MM.1S (cell line): ENCODE results near the gene P4HTM.

Experiments
- DNase-seq: peaks from one replicate; pipeline ENCODE4 v3.0.0-alpha.2; 2015
- H2AFZ ChIP-seq: fragments of 300-600 bp; sonication (generic); 2 replicates; pipeline ENCODE4 v1.6.0; 2016; ENCODE audit warnings: antibody characterized with exemption, low read length
- H3F3A ChIP-seq: fragments of 300-600 bp; sonication (generic); 2 replicates; pipeline ENCODE4 v1.6.1; 2016; ENCODE audit warnings: mild to moderate bottlenecking, antibody characterized with exemption, low read length, moderate library complexity, mixed read lengths; ENCODE audit not compliant: insufficient read depth
- H3K27ac ChIP-seq: fragments of 300-600 bp; sonication (generic); 2 replicates; pipeline ENCODE4 v1.5.1; 2016; ENCODE audit warnings: mild to moderate bottlenecking, low read length
- H3K27me3 ChIP-seq: fragments of 300-600 bp; sonication (generic); replicated peaks from 2 replicates; pipeline ENCODE4 v1.6.0; 2016; ENCODE audit warnings: low read length; ENCODE audit not compliant: insufficient read depth
- H3K36me3 ChIP-seq: fragments of 300-600 bp; sonication (generic); replicated peaks from 2 replicates; pipeline ENCODE4 v1.6.1; 2016; ENCODE audit warnings: mild to moderate bottlenecking, low read length, mixed read lengths; ENCODE audit not compliant: insufficient read depth
- H3K4me1 ChIP-seq: fragments of 300-600 bp; sonication (generic); 2 replicates; pipeline ENCODE4 v1.6.1; 2016; ENCODE audit warnings: low read length, mixed read lengths
- H3K4me2 ChIP-seq: fragments of 300-600 bp; sonication (generic); 2 replicates; pipeline ENCODE4 v1.6.0; 2016; ENCODE audit warnings: low read depth, low read length
- H3K4me3 ChIP-seq: fragments of 300-600 bp; sonication (generic); 2 replicates; pipeline ENCODE4 v1.5.1; 2016; ENCODE audit warnings: low read length, mixed read lengths
- H3K79me2 ChIP-seq: fragments of 300-600 bp; sonication (generic); 2 replicates; pipeline ENCODE4 v1.6.1; 2016; ENCODE audit warnings: mixed run types, low read length, mixed read lengths
- H3K9ac ChIP-seq: fragments of 300-600 bp; sonication (generic); 2 replicates; pipeline ENCODE4 v1.6.1; 2016; ENCODE audit warnings: low read length, mixed read lengths
- H3K9me2 ChIP-seq: fragments of 300-600 bp; sonication (generic); replicated peaks from 2 replicates; pipeline ENCODE4 v1.6.1; 2016; ENCODE audit warnings: mild to moderate bottlenecking, low read length, mixed read lengths; ENCODE audit not compliant: insufficient read depth
- H3K9me3 ChIP-seq: fragments of 300-600 bp; sonication (generic); replicated peaks from 2 replicates; pipeline ENCODE4 v1.6.1; 2016; ENCODE audit warnings: mild to moderate bottlenecking, low read length, mixed read lengths; ENCODE audit not compliant: insufficient read depth
- H4K20me1 ChIP-seq: fragments of 300-600 bp; sonication (generic); 2 replicates; pipeline ENCODE4 v1.6.1; 2016; ENCODE audit warnings: mild to moderate bottlenecking, low read length, moderate library complexity, mixed read lengths; ENCODE audit not compliant: insufficient read depth
- CTCF ChIP-seq: fragments of 300-600 bp; sonication (generic); IDR thresholded peaks from 2 replicates; pipeline ENCODE4 v1.5.1; 2016; ENCODE audit warnings: antibody characterized with exemption, low read length, mixed read lengths
- EZH2 ChIP-seq: fragments of 300-600 bp; sonication (generic); optimal IDR thresholded peaks from 2 replicates; pipeline ENCODE3; 2017; ENCODE audit warnings: low read depth, mild to moderate bottlenecking, antibody characterized with exemption, low read length, mixed read lengths
- EZH2phosphoT487 ChIP-seq: fragments of 300-600 bp; sonication (generic); IDR thresholded peaks from 2 replicates; pipeline ENCODE4 v1.6.1; 2018; ENCODE audit warnings: antibody characterized with exemption, low read length

P4HTM gene

GRCh38 chr3:48952510-48953118, 37.4 kb upstream of the P4HTM start:
- no peaks in the 10 kb centered on the region for H4K20me1 ChIP-seq
- H3K79me2 ChIP-seq: peaks cover 75% of the 10 kb centered on the region
- no peak overlapping the region for H3K4me3 ChIP-seq
- H3K4me2 ChIP-seq: no peak overlapping the region
- no peaks in the 10 kb centered on the region for H3K36me3 ChIP-seq
- H3K27ac ChIP-seq: no peak overlapping the region
- H3F3A ChIP-seq: no peaks in the 10 kb centered on the region
- TF ChIP-seq EZH2phosphoT487 (no peak), EZH2 (no peak), CTCF (peak; percentile 66)
- H3K27me3 ChIP-seq: no peaks in the 10 kb centered on the region
- no peak overlapping the region for H2AFZ ChIP-seq
- H3K9me2 ChIP-seq: no peaks in the 10 kb centered on the region
- no peaks in the 10 kb centered on the region for H3K9me3 ChIP-seq
- no peaks in the 10 kb centered on the region for H3K4me1 ChIP-seq
- H3K9ac ChIP-seq: no peak overlapping the region
- peak; percentile 41 for DNase-seq

GRCh38 chr3:48957006-48957705, 32.9 kb upstream of the P4HTM start:
- H3K4me1 ChIP-seq: no peaks in the 10 kb centered on the region
- H3K36me3 ChIP-seq: no peaks in the 10 kb centered on the region
- H3K4me3 ChIP-seq: no peak overlapping the region
- H3K27ac ChIP-seq: no peak overlapping the region
- TF ChIP-seq EZH2phosphoT487: no peak
- TF ChIP-seq EZH2: no peak
- no peak for TF ChIP-seq CTCF
- H3K9me3 ChIP-seq: no peaks in the 10 kb centered on the region
- no peaks in the 10 kb centered on the region for H3K27me3 ChIP-seq
- H3K79me2 ChIP-seq: peaks cover 48% of the 10 kb centered on the region
- no peak overlapping the region for H2AFZ ChIP-seq
- H4K20me1 ChIP-seq: no peaks in the 10 kb centered on the region
- H3F3A ChIP-seq: no peaks in the 10 kb centered on the region
- no peaks in the 10 kb centered on the region for H3K9me2 ChIP-seq
- no peak overlapping the region for H3K9ac ChIP-seq
- H3K4me2 ChIP-seq: no peak overlapping the region
- DNase-seq: no peak

- H3F3A ChIP-seq: peaks cover 2% of the 10 kb centered on the region; the same call in 1 of the 2 replicates
- peaks cover under 1% of the 10 kb centered on the region; the same call in 1 of the 2 replicates for H3K4me1 ChIP-seq
- no peak overlapping the region for H2AFZ ChIP-seq
- H3K4me2 ChIP-seq: no peak overlapping the region
- H3K9ac ChIP-seq: no peak overlapping the region
- no peak overlapping the region for H3K27ac ChIP-seq
- H3K27me3 ChIP-seq: no peaks in the 10 kb centered on the region
- DNase-seq: no peak
- H3K4me3 ChIP-seq: no peak overlapping the region
- peaks cover 24% of the 10 kb centered on the region for H3K79me2 ChIP-seq
- TF ChIP-seq EZH2 (no peak), CTCF (no peak), EZH2phosphoT487 (no peak)
- H3K9me3 ChIP-seq: no peaks in the 10 kb centered on the region
- H4K20me1 ChIP-seq: 0 out of 2 replicates have a peak, but pooled peaks cover under 1% of the 10 kb centered on the region
- no peaks in the 10 kb centered on the region; the same call in 1 of the 2 replicates for H3K36me3 ChIP-seq
- H3K9me2 ChIP-seq: no peaks in the 10 kb centered on the region
Observed at GRCh38 chr3:48960841-48961413, 29.1 kb upstream of the P4HTM start.
